GM18517 (cell line): Measurements from ENCODE around the gene LAMC2.

Experiments
- ATAC-seq: cut with Tn5 transposase; IDR thresholded peaks from one replicate; pipeline ENCODE4 v1.9.1; 2021; ENCODE audit warnings: mild to moderate bottlenecking, moderate library complexity; ENCODE audit not compliant: unreplicated experiment

The LAMC2 gene

GRCh38 chr1:183210681-183211080 lies 24.6 kb downstream of the LAMC2 start:
- ATAC-seq = no peak

GRCh38 chr1:183212870-183213269 lies 26.8 kb downstream of the LAMC2 start:
- no peak for ATAC-seq

GRCh38 chr1:183214021-183214970 lies 28.2 kb downstream of the LAMC2 start:
- ATAC-seq = no peak

GRCh38 chr1:183215076-183215720 lies 29.1 kb downstream of the LAMC2 start:
- no peak for ATAC-seq

GRCh38 chr1:183215936-183216335 lies 29.9 kb downstream of the LAMC2 start:
- no peak for ATAC-seq

- ATAC-seq = no peak
Observed at GRCh38 chr1:183218027-183218618, 32.1 kb downstream of the LAMC2 start.

GRCh38 chr1:183218971-183219615 lies 33.0 kb downstream of the LAMC2 start:
- ATAC-seq = no peak

GRCh38 chr1:183219616-183220009 lies 33.5 kb downstream of the LAMC2 start:
- no peak for ATAC-seq

- no peak for ATAC-seq
Observed at GRCh38 chr1:183222909-183223308, 36.8 kb downstream of the LAMC2 start.

GRCh38 chr1:183223467-183223866 lies 37.4 kb downstream of the LAMC2 start:
- no peak for ATAC-seq

GRCh38 chr1:183226361-183226760 lies 40.3 kb downstream of the LAMC2 start:
- no peak for ATAC-seq

GRCh38 chr1:183226963-183227362 lies 40.9 kb downstream of the LAMC2 start:
- ATAC-seq = no peak

GRCh38 chr1:183227422-183228346 lies 41.6 kb downstream of the LAMC2 start:
- ATAC-seq = peak; percentile 51

GRCh38 chr1:183228347-183229220 lies 42.5 kb downstream of the LAMC2 start:
- no peak for ATAC-seq

- ATAC-seq = no peak
Observed at GRCh38 chr1:183230413-183230812, 44.3 kb downstream of the LAMC2 start.

- no peak for ATAC-seq
Observed at GRCh38 chr1:183231545-183231944, 45.5 kb downstream of the LAMC2 start.

- ATAC-seq = no peak
Observed at GRCh38 chr1:183233113-183233512, 47.0 kb downstream of the LAMC2 start.

- no peak for ATAC-seq
Observed at GRCh38 chr1:183234660-183235476, 48.8 kb downstream of the LAMC2 start.
